Duodenal mucosa (tissue), 2 donors: ENCODE measurements around the gene CNTNAP2.

Source experiments
- H3K27ac ChIP-seq: one replicate; pipeline ENCODE4 v1.7.0; 2013; ENCODE audit warnings: low read depth, low read length
- H3K27me3 ChIP-seq, 2 donors: one replicate each; pipeline ENCODE4 v1.7.0; 2013; ENCODE audit warnings: low read length in 2 of 2, control low read depth in 1 of 2; ENCODE audit not compliant: insufficient read depth in 2 of 2, control insufficient read depth in 1 of 2
- H3K36me3 ChIP-seq, 2 donors: one replicate each; pipeline ENCODE4 v1.7.0; 2013; ENCODE audit warnings: low read length in 2 of 2, control low read depth in 1 of 2; ENCODE audit not compliant: insufficient read depth in 2 of 2, control insufficient read depth in 1 of 2
- H3K4me1 ChIP-seq, 2 donors: one replicate each; pipeline ENCODE4 v1.7.0; 2013; ENCODE audit warnings: low read length in 2 of 2, control low read depth in 1 of 2; ENCODE audit not compliant: insufficient read depth in 2 of 2, control insufficient read depth in 1 of 2
- H3K4me3 ChIP-seq, 2 donors: one replicate each; pipeline ENCODE4 v1.7.0; 2013; ENCODE audit warnings: low read length in 2 of 2, low read depth in 1 of 2
- H3K9ac ChIP-seq, 2 donors: one replicate each; pipeline ENCODE4 v1.7.0; 2013; ENCODE audit warnings: low read length in 2 of 2, low read depth in 1 of 2
- H3K9me3 ChIP-seq, 2 donors: one replicate each; pipeline ENCODE4 v1.7.0; 2013; ENCODE audit warnings: low read length in 2 of 2, control low read depth in 1 of 2; ENCODE audit not compliant: control insufficient read depth in 1 of 2

CNTNAP2 gene

DNA sequence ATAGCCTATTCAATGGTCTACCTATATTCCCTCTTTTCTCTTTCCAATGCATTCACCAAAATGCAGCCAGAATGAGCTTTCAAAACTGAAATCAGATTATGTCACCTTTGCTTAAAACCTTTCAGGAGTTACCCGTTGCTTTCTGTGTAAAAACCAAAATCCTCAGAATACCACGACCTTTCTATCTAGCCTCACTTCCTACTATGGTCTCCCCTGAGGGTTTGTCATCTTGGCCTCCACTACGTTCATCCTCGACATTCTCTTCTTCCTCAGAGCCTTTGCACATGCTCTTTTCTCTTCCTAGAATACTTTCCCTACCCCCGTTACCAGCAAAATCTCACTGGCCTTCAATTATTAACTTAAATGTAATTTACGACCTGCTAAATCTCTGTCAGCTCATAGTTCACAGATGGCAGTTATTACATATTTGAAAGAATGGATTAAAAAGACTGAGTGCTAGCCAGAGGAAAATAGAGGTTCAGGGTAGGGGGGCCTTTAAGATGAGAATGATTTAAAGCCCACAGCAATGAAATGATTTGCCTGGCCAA lies 2093.1 kb downstream of the CNTNAP2 start:
- Histone ChIP-seq H3K9me3 (no peaks in the 10 kb centered on the region), H3K36me3 (no peaks in the 10 kb centered on the region), H3K4me1 (peaks cover 0 to 5% of the 10 kb centered on the region in 2 donors), H3K4me3 (no peak overlapping the region), H3K27ac (no peak overlapping the region), H3K27me3 (no peaks in the 10 kb centered on the region), H3K9ac (no peak overlapping the region)

DNA sequence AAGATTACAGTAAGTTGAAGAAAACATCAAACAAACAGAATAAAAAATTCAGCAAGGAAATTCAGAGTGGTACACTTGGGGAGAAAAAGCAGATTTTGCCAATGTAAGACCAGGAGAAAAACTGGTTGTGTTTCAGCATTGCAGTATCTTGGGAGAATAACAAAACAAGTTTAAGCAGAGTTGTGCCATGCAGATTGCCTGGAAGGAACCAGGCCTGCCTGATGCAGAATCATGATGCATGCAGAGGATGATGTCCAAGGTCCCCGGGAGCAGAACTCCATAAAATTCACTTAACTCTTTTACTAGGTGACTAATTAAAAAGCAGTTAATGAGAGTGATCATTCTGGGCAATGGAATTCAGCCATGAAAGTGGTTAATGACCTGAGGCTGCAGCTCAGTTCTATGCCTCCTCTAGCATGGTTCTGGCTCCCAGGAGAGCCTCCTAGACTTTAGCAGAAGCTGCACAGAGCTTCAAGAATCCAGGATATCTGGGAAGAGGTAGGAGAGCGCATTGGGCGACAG lies 2094.3 kb downstream of the CNTNAP2 start:
- Histone ChIP-seq H3K27ac (no peak overlapping the region), H3K4me3 (no peak overlapping the region), H3K9me3 (no peaks in the 10 kb centered on the region), H3K27me3 (no peaks in the 10 kb centered on the region), H3K9ac (no peak overlapping the region), H3K36me3 (no peaks in the 10 kb centered on the region), H3K4me1 (peaks cover 0 to 5% of the 10 kb centered on the region in 2 donors)

DNA sequence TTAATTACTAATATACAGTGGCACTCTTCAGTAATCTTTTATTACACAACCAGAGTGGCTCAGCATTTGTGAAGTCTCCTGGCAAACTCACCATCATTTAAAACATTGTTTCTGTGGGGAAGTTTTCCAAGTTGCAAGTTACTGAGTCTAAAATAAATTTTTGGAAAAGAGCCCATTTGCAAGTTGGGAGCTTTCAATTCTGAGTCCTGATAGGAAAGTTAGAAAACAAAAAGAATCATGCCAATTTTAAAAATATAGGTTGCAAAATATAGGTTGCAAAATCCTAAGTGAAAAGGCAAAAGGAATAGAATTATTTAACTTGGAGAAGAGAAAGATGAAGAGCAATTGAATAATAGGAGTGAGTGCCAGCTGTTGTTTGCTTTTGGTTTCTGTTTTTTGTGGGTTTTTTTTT lies 2095.1 kb downstream of the CNTNAP2 start:
- Histone ChIP-seq H3K9me3 (no peaks in the 10 kb centered on the region), H3K36me3 (no peaks in the 10 kb centered on the region), H3K9ac (no peak overlapping the region), H3K27me3 (no peaks in the 10 kb centered on the region), H3K4me1 (peaks cover 0 to 5% of the 10 kb centered on the region in 2 donors), H3K27ac (no peak overlapping the region), H3K4me3 (no peak overlapping the region)

DNA sequence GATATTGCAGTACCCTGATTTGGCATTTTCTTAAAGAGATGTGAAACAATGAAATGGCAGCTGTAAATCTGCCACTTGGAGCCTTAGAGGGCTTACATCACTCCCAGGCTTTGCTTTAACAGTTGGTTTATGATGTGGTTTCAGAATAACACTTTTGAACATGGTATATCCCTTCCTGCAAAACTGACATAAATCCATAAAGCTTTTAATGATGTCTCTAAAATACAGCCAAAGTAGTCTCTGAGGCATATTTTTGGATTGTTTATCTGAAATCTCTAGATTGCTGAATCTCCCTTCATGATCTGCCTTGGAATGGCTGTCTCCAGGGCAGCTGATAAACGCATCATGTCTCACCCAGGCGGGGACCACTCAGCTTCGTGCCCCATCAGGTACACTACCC lies 2096.1 kb downstream of the CNTNAP2 start:
- Histone ChIP-seq H3K27me3 (no peaks in the 10 kb centered on the region), H3K4me1 (peaks cover 0 to 5% of the 10 kb centered on the region in 2 donors), H3K36me3 (no peaks in the 10 kb centered on the region), H3K27ac (no peak overlapping the region), H3K9ac (no peak overlapping the region), H3K9me3 (no peaks in the 10 kb centered on the region), H3K4me3 (no peak overlapping the region)

DNA sequence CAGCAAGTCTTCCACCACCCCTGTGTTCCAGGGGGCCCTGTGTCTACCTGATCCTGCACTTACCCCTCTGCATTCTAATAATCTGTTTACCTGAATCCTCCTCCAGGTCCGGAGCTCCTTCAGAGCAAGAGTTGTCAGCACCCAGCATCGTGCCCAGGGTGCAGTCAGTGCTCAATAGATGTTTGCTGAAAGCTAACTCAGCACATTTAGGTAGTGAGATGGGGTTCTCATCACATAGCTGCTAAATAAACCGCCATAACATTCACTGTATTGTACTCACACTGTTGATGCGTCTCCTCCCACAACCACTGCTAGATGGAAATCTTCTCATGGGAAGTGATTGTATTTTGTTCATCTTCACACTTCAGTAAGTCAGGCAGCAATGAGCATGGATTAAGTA lies 2097.5 kb downstream of the CNTNAP2 start:
- Histone ChIP-seq H3K27ac (no peak overlapping the region), H3K27me3 (no peaks in the 10 kb centered on the region), H3K36me3 (no peaks in the 10 kb centered on the region), H3K9ac (no peak overlapping the region), H3K9me3 (no peaks in the 10 kb centered on the region), H3K4me1 (peaks cover 0 to 5% of the 10 kb centered on the region in 2 donors), H3K4me3 (no peak overlapping the region)

DNA sequence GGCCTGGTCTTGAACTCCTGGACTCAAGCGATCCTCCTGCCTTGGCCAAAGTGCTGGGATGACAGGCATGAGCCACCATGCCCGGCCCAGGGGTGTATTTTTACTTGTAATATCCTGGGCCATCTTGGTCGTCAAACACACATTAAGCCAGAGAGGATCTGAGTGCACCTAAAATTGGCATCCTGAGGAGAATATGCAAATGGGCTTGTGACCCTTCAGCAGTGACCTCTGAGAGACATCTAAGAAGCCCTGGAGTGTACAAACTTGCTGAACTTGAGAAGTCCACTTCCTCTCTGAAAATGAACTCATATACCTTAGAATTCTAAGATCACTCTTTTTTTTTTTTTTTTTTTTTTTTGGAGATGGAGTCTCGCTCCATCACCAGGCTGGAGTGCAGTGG lies 2102.0 kb downstream of the CNTNAP2 start:
- Histone ChIP-seq H3K4me3 (no peak overlapping the region), H3K9me3 (no peaks in the 10 kb centered on the region), H3K9ac (no peak overlapping the region), H3K27me3 (no peaks in the 10 kb centered on the region), H3K4me1 (no peaks in the 10 kb centered on the region), H3K27ac (no peak overlapping the region), H3K36me3 (no peaks in the 10 kb centered on the region)

DNA sequence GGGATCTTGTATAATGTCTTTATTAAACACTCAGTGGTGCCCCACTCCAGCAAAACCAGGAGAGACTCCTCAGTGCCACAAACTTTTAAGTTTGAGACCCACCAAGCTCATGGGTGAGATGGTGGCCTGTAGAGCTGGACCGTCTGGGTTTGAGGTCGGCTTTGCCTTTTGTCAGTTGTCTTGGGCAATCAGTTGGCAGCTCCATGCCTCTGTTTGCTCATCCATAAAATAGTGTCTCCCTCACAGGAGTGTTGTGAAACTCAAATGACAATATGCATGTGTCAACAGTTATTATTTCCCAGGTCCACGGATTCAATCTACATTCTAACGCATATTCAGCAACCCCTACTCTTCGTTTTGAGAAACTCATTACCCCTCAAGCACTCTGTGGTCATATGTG lies 2106.1 kb downstream of the CNTNAP2 start:
- Histone ChIP-seq H3K4me3 (no peak overlapping the region), H3K9ac (no peak overlapping the region), H3K36me3 (no peaks in the 10 kb centered on the region), H3K27ac (no peak overlapping the region), H3K4me1 (no peaks in the 10 kb centered on the region), H3K27me3 (no peaks in the 10 kb centered on the region), H3K9me3 (no peaks in the 10 kb centered on the region)

DNA sequence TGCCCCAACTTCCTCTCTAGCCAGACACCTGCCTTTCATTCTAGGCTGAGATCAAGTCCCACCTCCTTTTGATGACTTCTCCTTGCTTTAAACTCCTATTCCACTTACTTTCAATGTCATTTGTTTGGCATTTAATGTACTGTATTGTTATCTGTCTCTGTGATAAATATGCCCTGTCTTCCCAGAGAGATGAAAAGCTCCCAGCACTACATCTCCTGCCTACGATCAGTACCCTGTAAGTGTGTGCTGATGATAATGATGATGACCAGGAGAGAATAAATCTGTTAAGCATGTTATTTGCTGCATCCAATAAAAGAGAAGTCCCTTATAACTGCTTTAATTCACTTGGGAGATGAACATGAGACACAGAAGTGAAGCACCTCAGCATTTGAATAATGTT lies 2106.6 kb downstream of the CNTNAP2 start:
- no peak overlapping the region for H3K27ac ChIP-seq
- no peak overlapping the region for H3K4me3 ChIP-seq
- H3K27me3 ChIP-seq: no peaks in the 10 kb centered on the region

DNA sequence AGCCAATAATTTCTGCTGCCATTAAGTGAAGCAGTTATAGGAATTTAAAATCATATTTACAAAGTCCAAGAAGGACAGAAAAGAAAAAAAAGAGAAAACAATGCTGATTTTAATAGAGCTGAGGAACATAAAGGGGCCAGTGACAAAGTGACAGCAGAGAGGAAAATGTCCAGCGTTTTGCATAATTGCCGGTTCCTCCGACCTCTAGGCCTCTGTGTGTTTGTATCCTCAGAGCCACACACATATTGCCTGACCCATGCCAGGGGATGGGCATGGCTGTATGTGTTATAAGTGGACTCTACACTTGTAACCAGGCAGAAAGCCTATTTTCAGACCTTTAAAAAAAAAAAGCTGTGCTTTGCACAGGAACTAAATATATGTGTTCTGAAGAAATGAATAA lies 2107.1 kb downstream of the CNTNAP2 start:
- Histone ChIP-seq H3K9ac (no peak overlapping the region), H3K27ac (no peak overlapping the region), H3K36me3 (no peaks in the 10 kb centered on the region), H3K4me1 (no peaks in the 10 kb centered on the region), H3K27me3 (no peaks in the 10 kb centered on the region), H3K4me3 (no peak overlapping the region), H3K9me3 (no peaks in the 10 kb centered on the region)

More for the DNA sequence above, 2106.6 kb downstream of the CNTNAP2 start:
- no peak overlapping the region for H3K9ac ChIP-seq
- no peaks in the 10 kb centered on the region for H3K9me3 ChIP-seq
- no peaks in the 10 kb centered on the region for H3K4me1 ChIP-seq
- H3K36me3 ChIP-seq: no peaks in the 10 kb centered on the region

DNA sequence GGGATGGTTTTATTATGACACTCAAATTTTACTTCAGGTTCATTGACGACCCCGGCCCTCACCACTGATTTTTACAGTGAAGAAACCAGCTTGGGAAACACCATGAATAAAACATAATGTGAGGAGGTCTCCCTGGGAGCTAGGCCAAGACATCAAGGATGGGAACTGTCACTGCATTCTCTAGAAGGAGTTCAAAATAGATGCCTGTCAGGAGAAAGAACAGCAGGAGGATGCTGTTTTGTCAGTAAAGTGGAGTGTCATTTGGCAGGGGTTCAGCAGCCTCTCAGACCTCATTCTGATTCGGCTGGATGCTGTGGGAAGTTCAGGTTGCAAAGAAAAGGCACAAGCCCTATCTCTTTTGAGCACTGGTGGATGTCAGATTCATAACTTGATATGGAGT lies 2113.7 kb downstream of the CNTNAP2 start:
- H3K4me1 ChIP-seq: no peaks in the 10 kb centered on the region
- H3K27ac ChIP-seq: no peak overlapping the region
- H3K27me3 ChIP-seq: no peaks in the 10 kb centered on the region
- H3K36me3 ChIP-seq: no peaks in the 10 kb centered on the region
- no peaks in the 10 kb centered on the region for H3K9me3 ChIP-seq
- H3K9ac ChIP-seq: no peak overlapping the region
- H3K4me3 ChIP-seq: no peak overlapping the region

DNA sequence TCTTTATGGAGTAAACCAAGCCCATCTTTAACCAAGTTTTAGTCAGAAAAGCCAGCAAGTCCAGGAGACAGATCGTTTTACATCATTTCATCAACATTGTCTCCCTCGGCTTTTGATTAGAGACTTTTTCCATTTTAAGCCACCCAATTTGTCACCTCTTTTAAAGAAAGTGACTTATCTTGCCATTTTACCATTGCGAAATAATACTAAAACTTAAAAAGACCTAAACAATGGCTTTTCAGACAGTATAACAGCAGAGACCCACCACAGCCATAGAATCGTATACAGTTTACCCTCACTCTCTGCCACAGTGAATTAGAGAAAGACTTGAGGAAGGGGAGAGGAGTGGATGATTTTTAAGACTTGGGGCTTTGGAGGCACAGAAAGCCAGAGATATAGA lies 2114.3 kb downstream of the CNTNAP2 start:
- H3K9ac ChIP-seq: no peak overlapping the region
- H3K36me3 ChIP-seq: no peaks in the 10 kb centered on the region
- no peaks in the 10 kb centered on the region for H3K27me3 ChIP-seq
- H3K27ac ChIP-seq: no peak overlapping the region
- no peaks in the 10 kb centered on the region for H3K9me3 ChIP-seq
- no peaks in the 10 kb centered on the region for H3K4me1 ChIP-seq
- no peak overlapping the region for H3K4me3 ChIP-seq
